Endothelial cell of umbilical vein (primary cell): ENCODE measurements around the gene KRT17. TPM values are rescaled to one million over a fixed set of nuclear protein-coding genes. Genes with fewer than 3 reads are reported as not detected.

Experiments used
- BruUV-seq: library from RNA; stranded (reverse); fragments of 400-500 nt; replicated peaks from 2 replicates; lab custom pipeline; 2021; lab: Mats Ljungman, UMichigan
- CTCF ChIA-PET: fragments of 300-600, 350-600 bp; sonication (Branson Sonifier 250); formaldehyde crosslinking; loops from one replicate; lab custom pipeline; 2021; ENCODE audit warnings: antibody characterized with exemption, inconsistent platforms; lab: Charles Lee
- POLR2A ChIA-PET: fragments of 300-600, 350-600 bp; sonication (Branson Sonifier 250); formaldehyde crosslinking; loops from one replicate; lab custom pipeline; 2021; ENCODE audit warnings: antibody characterized with exemption, inconsistent platforms; lab: Charles Lee
- DNase-seq: peaks from one replicate; pipeline ENCODE4 v3.0.0-alpha.2; 2011; ENCODE audit warnings: low read depth, low spot score
- FAIRE-seq: peaks from 2 replicates; lab custom pipeline; 2011; peaks lifted over from hg19 to GRCh38; lab: Jason Lieb, UNC
- H2AFZ ChIP-seq: 2 replicates; pipeline ENCODE4 v1.6.0; 2012; ENCODE audit warnings: low read depth, low read length, control low read depth, inconsistent platforms
- H3K27ac ChIP-seq: 2 replicates; pipeline ENCODE4 v1.5.1; 2011; ENCODE audit warnings: low read depth, mild to moderate bottlenecking, control low read depth, low read length, moderate library complexity; ENCODE audit not compliant: insufficient read depth
- H3K27me3 ChIP-seq, 2 experiments: 2 replicates each; pipeline versions ENCODE4 v1.6.0 to v1.6.1; 2011; ENCODE audit warnings: low read length in 2 of 2, mixed read lengths in 1 of 2; ENCODE audit not compliant: control insufficient read depth in 2 of 2, insufficient read depth in 2 of 2
- H3K36me3 ChIP-seq, 2 experiments: 2 replicates in 1 of 2; 3 replicates in 1 of 2; pipeline ENCODE4 v1.5.1; 2011; ENCODE audit warnings: low read length in 2 of 2, mild to moderate bottlenecking in 1 of 2, moderate library complexity in 1 of 2; ENCODE audit not compliant: control insufficient read depth in 2 of 2, insufficient read depth in 2 of 2; ENCODE audit errors: extremely low read depth in 1 of 2
- H3K4me1 ChIP-seq: 3 replicates; pipeline ENCODE4 v1.5.1; 2011; ENCODE audit warnings: mild to moderate bottlenecking, low read length; ENCODE audit not compliant: control insufficient read depth, insufficient read depth; ENCODE audit errors: extremely low read depth
- H3K4me2 ChIP-seq: 2 replicates; pipeline ENCODE4 v1.6.1; 2011; ENCODE audit warnings: low read length, control low read depth, mixed read lengths; ENCODE audit not compliant: insufficient read depth
- H3K4me3 ChIP-seq, 3 experiments: fragments of 200-600 bp in 1 of 3; sonication (generic), shearing (Covaris generic) in 1 of 3; replicated peaks in 1 of 3; 2 replicates each; pipeline ENCODE4 v1.5.1; 2011 to 2016; ENCODE audit warnings: control low read depth in 3 of 3, low read length in 3 of 3, mild to moderate bottlenecking in 2 of 3, inconsistent platforms in 1 of 3, low read depth in 1 of 3, moderate library complexity in 1 of 3; ENCODE audit not compliant: insufficient read depth in 1 of 3
- H3K79me2 ChIP-seq: 2 replicates; pipeline ENCODE4 v1.6.0; 2012; ENCODE audit warnings: low read length, inconsistent platforms; ENCODE audit not compliant: control insufficient read depth, insufficient read depth
- H3K9ac ChIP-seq: replicated peaks from 2 replicates; pipeline ENCODE3; 2011; ENCODE audit warnings: low read length, control low read depth; ENCODE audit not compliant: insufficient read depth; ENCODE audit errors: extremely low read depth
- H3K9me1 ChIP-seq: replicated peaks from 3 replicates; pipeline ENCODE4 v1.6.0; 2011; ENCODE audit warnings: mild to moderate bottlenecking, low read length; ENCODE audit not compliant: control insufficient read depth, insufficient read depth; ENCODE audit errors: extremely low read depth
- H3K9me3 ChIP-seq: replicated peaks from 2 replicates; pipeline ENCODE4 v1.5.1; 2012; ENCODE audit warnings: low read length, inconsistent platforms; ENCODE audit not compliant: control insufficient read depth, insufficient read depth
- H4K20me1 ChIP-seq: replicated peaks from 2 replicates; pipeline ENCODE3; 2011; ENCODE audit warnings: mild to moderate bottlenecking, low read length; ENCODE audit not compliant: control insufficient read depth, insufficient read depth; ENCODE audit errors: extremely low read depth
- CTCF ChIP-seq, 2 donors: IDR thresholded peaks; 1 replicate in 1 of 2; 2 replicates in 1 of 2; pipeline ENCODE4 v1.5.1; 2011; ENCODE audit warnings: low read length in 2 of 2, mild to moderate bottlenecking in 2 of 2, moderate library complexity in 2 of 2, control low read depth in 1 of 2, inconsistent platforms in 1 of 2, low read depth in 1 of 2; ENCODE audit not compliant: insufficient read depth in 1 of 2; ENCODE audit errors: extremely low read depth in 1 of 2
- EZH2 ChIP-seq: IDR thresholded peaks from 2 replicates; pipeline ENCODE4 v1.6.1; 2012; ENCODE audit warnings: borderline replicate concordance, low read depth, mild to moderate bottlenecking, moderate library complexity, low read length, inconsistent platforms; ENCODE audit not compliant: severe bottlenecking
- FOS ChIP-seq: IDR thresholded peaks from 2 replicates; pipeline ENCODE4 v1.6.1; 2011; ENCODE audit warnings: mild to moderate bottlenecking, low read length, moderate library complexity, borderline replicate concordance; ENCODE audit not compliant: insufficient read depth
- GATA2 ChIP-seq: IDR thresholded peaks from 2 replicates; pipeline ENCODE4 v1.7.0; 2011; ENCODE audit warnings: low read depth, mild to moderate bottlenecking, moderate library complexity, mixed read lengths, low read length; ENCODE audit not compliant: insufficient read length, insufficient read depth
- JUN ChIP-seq: IDR thresholded peaks from 2 replicates; pipeline ENCODE4 v1.6.1; 2011; ENCODE audit warnings: borderline replicate concordance, low read depth; ENCODE audit not compliant: insufficient read length, insufficient read depth
- MAX ChIP-seq: IDR thresholded peaks from 2 replicates; pipeline ENCODE4 v1.6.1; 2011; ENCODE audit not compliant: insufficient read depth, insufficient read length
- MYC ChIP-seq: IDR thresholded peaks from one replicate; pipeline ENCODE4 v1.6.1; 2011; ENCODE audit warnings: mild to moderate bottlenecking, low read depth, low read length
- POLR2A ChIP-seq: IDR thresholded peaks from 2 replicates; pipeline ENCODE4 v1.6.1; 2012; ENCODE audit warnings: low read depth, mild to moderate bottlenecking, control low read depth, low read length
- POLR2AphosphoS5 ChIP-seq: IDR thresholded peaks from 2 replicates; pipeline ENCODE4 v1.6.1; 2012; ENCODE audit warnings: low read depth, mild to moderate bottlenecking, control low read depth, low read length, moderate library complexity; ENCODE audit not compliant: insufficient read depth
- dilution Hi-C: fragments of 300-500 bp; cut with MboI; formaldehyde crosslinking; loops from one replicate; pipeline ENCODE4 v1.15.0; 2019; ENCODE audit warnings: low sequenced_read_pairs; ENCODE audit not compliant: extremely low pct_ligation_motif_present
- intact Hi-C: fragments of 100-400 bp; cut with micrococcal nuclease; formaldehyde crosslinking; loops from one replicate; pipeline ENCODE4 v1.10.0; 2022
- polyA plus RNA-seq, 4 experiments: library from polyadenylated mRNA; depleted of rRNA in 3 of 4; stranded (reverse) in 3 of 4; unstranded in 1 of 4; fragments of >200 nt; gene quantifications; 2 replicates each; pipeline versions ENCODE4 v1.2.1 to v1.2.3, GENCODE V29; 2011 to 2012; ENCODE audit warnings: missing spikeins in 1 of 4
- total RNA-seq: library from RNA; stranded (reverse); gene quantifications from 2 replicates; pipeline ENCODE4 v1.2.3, GENCODE V29; 2021

KRT17 gene
- total and polyA plus RNA-seq, 2 donors (not counting 3 experiments of a cell fraction or from before 2014, with no cell fraction given) = 0.83 to 1.6 TPM

GRCh38 chr17:41614098-41614497 lies 10.3 kb downstream of the KRT17 start:
- Histone ChIP-seq H4K20me1 (no peaks in the 10 kb centered on the region), H2AFZ (no peak overlapping the region), H3K36me3 (no peaks in the 10 kb centered on the region), H3K27me3 (no peaks in the 10 kb centered on the region), H3K79me2 (no peaks in the 10 kb centered on the region), H3K4me1 (no peaks in the 10 kb centered on the region), H3K4me3 (no peak overlapping the region), H3K4me2 (no peak overlapping the region), H3K9me1 (no peaks in the 10 kb centered on the region), H3K27ac (no peak overlapping the region), H3K9ac (no peak overlapping the region), H3K9me3 (no peaks in the 10 kb centered on the region)
- BruUV-seq = no TSS peak
- ChIA-PET POLR2A (no interaction called here), CTCF (interaction anchor here (1.3 kb wide), 1 partner anchor 34 kb away, joined by 3 read pairs; no protein-coding TSS in a partner anchor)
- no peak for TF ChIP-seq POLR2AphosphoS5
- TF ChIP-seq FOS = no peak
- no peak for TF ChIP-seq GATA2
- no peak for TF ChIP-seq MYC
- no peak for TF ChIP-seq EZH2
- no peak for TF ChIP-seq JUN
- TF ChIP-seq CTCF (IDR thresholded peaks at IDR 0.05; ENCODE audit: extremely low read depth in 1 of 2, insufficient read depth in 1 of 2, low read depth in 1 of 2, low read length in 2 of 2) = no peak
- no peak for TF ChIP-seq POLR2A
- no peak for TF ChIP-seq MAX
- DNase-seq = no peak
- intact Hi-C loops (no loop called here), dilution Hi-C loops (no loop called here)
- no peak for FAIRE-seq
